HG03196 (cell line): Measurements from ENCODE around the gene IRF5.

ENCODE experiments used
- ATAC-seq: cut with Tn5 transposase; IDR thresholded peaks from one replicate; pipeline ENCODE4 v1.9.1; 2021; ENCODE audit not compliant: unreplicated experiment

Gene IRF5

GRCh38 chr7:128937647-128938543, at the start of gene IRF5:
TSS of gene IRF5 (plus strand) at chr7:128937927. CDS start at chr7:128942082, 4,155 bp downstream.
- ATAC-seq: peak; percentile 17

GRCh38 chr7:128888039-128888755, 49.5 kb upstream of the IRF5 start:
- no peak for ATAC-seq

- ATAC-seq: no peak
Measured at GRCh38 chr7:128888756-128889095, 49.0 kb upstream of the IRF5 start.

GRCh38 chr7:128889121-128889520, 48.6 kb upstream of the IRF5 start:
- no peak for ATAC-seq

- ATAC-seq: no peak
Measured at GRCh38 chr7:128890306-128891109, 47.2 kb upstream of the IRF5 start.

- no peak for ATAC-seq
Measured at GRCh38 chr7:128891110-128891941, 46.4 kb upstream of the IRF5 start.

- no peak for ATAC-seq
Measured at GRCh38 chr7:128891942-128892269, 45.8 kb upstream of the IRF5 start.

GRCh38 chr7:128892521-128893250, 45.0 kb upstream of the IRF5 start:
- no peak for ATAC-seq

- ATAC-seq: no peak
Measured at GRCh38 chr7:128893251-128894100, 44.3 kb upstream of the IRF5 start.

GRCh38 chr7:128894101-128894440, 43.7 kb upstream of the IRF5 start:
- ATAC-seq: no peak

- ATAC-seq: no peak
Measured at GRCh38 chr7:128895320-128895719, 42.4 kb upstream of the IRF5 start.

GRCh38 chr7:128899392-128899791, 38.3 kb upstream of the IRF5 start:
- no peak for ATAC-seq

- no peak for ATAC-seq
Measured at GRCh38 chr7:128900237-128900636, 37.5 kb upstream of the IRF5 start.

GRCh38 chr7:128902761-128903585, 34.8 kb upstream of the IRF5 start:
- ATAC-seq: no peak

- ATAC-seq: no peak
Measured at GRCh38 chr7:128903621-128904361, 33.9 kb upstream of the IRF5 start.

- peak; percentile 48 for ATAC-seq
Measured at GRCh38 chr7:128904381-128905197, 33.1 kb upstream of the IRF5 start.
